Stimulated activated CD8-positive, alpha-beta memory T cell treated with anti-CD3 and anti-CD28 coated beads, Interleukin-7, amount 100 ng/mL, for 4 hours (primary cell): ENCODE measurements around the gene APOC1.

ENCODE experiments used
- DNase-seq, 2 donors: peaks; one replicate each; pipeline ENCODE4 v3.0.0-alpha.2; 2020; ENCODE audit warnings: low read depth in 2 of 2

Gene APOC1

DNA sequence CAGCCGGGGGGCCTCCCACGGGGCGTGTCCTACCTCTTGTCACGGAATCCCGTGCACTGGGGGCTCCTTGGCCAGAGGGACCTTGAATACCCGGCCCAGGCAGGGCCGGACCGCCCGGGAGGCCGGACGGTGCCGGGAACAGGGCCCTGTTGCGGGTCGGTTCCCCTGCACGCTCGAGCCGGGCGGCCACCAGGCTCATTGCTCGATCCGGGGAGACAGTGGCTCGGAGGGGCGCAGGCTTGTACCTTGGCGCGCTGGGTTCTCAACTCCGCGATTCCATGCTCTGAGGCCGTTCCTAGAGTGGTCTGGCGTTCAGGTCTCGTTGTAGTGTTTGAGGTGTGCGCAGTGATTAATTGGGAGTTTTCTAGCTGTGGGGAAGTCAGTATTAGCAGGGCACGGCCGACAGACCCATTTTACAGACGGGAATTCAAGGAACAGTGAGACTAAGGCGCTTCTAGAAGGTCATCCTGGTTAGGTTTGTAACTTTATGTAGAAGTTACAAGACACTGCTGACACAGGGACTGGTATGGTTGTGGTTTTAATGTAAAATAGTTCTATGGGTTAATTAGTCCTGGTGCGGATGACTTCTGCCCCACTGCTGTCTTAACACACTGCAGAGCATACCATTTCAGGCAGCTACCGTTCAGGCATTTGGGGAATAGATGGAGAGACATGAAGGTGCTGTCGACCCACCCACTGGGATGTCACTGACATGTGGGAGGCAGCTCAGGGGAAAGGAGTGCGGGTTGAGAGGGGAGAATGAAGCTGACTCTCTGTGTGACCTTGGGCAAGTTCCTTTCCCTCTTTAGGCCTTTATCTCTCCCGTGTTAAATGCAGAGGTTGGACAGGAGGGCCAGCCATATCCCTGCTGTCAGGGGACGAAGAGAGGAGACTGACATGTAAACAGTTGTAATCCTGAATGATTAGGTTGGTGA lies 41.4 kb downstream of the APOC1 start:
- no peak for DNase-seq

DNA sequence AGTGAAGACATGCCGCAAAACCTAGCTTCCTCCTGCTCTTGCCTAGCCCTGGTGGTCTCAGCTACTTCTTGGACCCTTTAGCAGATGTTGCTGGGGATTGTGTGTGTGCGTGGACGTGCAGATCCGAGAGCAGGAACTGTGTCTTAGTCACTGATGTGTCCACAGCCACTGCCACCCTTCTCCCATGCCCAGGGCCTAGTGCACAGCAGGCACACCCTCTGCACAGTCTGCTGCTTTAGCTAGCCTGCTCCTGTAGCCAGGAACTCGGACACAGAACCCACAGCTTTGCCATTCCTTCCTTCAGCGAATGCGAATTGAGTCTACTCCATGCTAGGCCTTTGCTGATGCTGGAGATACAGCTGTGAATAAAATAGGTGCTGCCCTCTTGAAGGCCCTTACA lies 43.1 kb downstream of the APOC1 start:
- no peak for DNase-seq

DNA sequence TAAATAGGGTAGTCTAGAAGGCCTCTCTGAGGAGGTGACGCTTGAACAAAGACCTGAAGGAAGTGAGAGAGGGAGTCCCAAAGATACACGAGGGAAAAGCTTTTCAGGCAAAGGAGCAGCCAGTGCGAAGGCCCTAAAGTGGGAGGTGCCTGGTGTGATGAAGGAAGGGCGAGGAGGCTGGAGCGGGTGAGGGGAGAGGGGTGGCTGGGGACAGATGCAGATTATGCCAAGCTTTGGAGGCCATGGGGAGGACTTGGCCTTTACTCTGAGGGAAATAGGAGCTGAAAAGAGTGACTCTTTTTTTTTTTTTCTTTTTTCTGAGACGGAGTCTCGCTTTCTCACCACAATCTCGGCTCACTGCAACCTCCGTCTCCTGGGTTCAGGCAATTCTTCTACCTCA lies 43.7 kb downstream of the APOC1 start:
- DNase-seq, result no peak

DNA sequence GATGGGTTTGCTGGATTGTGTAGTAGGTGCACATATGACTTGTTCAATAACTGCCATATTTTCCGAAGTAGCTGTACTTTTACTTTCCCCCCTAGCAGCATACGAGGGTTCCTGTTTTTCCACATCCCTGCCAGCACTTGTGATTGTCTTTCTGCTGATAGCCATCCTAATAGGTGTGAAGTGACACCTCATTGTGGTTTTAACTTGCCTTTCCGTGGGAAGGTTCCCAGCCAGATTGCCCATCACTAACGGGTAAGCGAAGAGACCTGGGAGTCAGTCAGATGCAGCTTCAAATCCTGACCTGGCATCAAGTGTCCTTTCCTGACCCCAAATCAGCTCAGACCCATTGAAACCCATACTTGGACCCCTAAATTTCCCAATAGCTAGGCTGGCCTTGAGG lies 45.3 kb downstream of the APOC1 start:
- DNase-seq, result no peak

DNA sequence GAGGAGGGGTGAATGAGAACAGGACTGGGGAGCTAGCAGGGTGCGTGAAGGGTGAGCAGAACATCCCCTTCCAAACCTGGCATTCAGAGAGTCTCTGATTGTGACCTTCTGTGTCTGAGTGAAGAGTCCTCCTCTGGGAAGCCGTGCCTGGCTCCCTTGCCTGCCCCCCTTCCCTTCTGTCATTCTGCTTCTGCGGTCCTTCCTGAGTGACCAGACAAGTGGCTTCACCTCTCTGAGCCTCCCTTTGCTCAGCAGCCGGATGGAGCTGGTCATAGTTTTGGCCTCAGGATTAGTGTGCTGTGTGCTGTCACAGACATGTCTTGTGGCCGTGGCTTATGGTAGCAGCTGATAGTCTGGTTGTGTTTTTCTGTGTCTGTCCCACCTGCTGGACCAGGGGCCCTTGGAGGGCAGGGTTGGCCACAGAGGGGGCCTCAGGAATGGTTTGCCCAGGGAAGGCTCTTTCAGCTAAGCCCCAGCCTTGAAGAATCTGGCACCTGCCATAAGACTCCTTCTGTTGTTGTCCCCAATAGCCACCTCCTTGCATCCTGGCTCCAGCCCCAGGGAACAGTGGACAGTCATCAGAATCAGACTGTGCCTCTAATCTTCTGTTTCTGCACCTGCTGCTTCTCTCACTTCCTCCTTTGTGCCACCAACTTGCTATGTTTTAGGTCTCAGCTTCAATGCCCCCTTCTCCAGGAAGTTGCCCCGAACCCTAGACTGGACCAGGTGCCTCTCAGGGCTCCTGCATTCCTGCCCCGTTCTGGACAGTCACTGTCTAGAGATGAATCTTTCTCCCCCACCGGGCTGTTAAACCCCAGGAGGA lies 46.7 kb downstream of the APOC1 start:
- DNase-seq, result no peak

DNA sequence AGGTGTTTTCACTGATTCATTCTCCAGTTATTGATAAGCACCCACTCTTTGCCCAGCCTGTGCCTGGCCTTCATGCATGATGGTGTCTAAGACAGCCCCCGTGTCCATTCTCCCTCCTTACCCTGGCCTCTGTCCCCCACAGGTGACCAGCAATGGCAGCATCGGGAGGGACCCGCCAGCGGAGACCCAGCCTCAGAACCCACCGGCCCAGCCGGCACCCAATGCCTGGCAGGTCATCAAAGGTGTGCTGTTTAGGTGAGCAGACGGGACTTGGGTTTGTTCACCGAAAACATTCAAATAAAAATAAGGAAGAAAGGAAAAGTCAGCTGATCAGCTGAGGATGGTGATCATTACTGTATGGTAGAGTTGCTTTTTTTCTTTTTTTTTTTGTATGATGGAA lies 47.4 kb downstream of the APOC1 start:
- no peak for DNase-seq

DNA sequence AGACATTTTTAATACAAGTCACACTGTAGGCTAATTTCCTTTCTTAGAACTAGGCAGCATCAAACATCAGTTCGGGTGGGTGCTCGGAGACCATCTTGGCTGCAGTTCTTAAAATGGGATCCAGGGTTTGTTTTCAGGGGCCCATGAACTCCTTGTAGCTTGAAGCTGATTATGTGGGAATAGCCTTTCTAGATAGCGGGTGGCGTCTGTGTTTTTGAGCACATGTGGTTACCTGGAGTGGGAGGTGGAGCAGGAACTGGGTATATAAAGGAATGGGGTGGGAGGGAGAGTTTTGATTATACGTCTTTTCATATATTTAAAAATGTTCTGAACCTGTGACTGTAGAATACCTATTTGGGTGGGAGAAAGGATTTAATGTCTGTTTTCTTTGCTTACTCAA lies 53.7 kb downstream of the APOC1 start:
- DNase-seq, result no peak

DNA sequence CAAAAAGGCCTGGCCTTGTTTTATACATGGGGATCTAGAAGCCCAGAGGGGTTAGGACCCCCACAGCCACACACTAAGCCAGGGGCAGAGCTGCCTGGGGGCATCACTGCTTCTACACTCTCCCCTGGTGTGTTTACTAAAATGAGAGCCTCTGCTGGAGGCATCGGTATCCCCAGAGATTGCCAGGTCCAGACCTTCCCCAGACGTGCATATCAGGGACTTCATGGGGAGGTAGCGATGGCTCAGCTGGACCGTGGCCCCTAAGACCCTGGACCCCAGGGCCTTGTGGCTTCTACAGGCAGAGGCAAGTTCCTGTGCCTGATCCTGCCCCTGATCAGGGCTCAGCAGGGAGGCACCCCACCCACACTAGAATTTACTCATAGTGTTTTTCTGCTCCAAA lies 54.3 kb downstream of the APOC1 start:
- DNase-seq, result no peak
